GM18870 (cell line): ENCODE results near the gene TNFAIP8L1.
"Not testable (repeated sequence)": the region's sequence is repeated elsewhere in the genome, so short reads cannot be mapped to it uniquely, and the experiment has no call there.

Experiments
- ATAC-seq: cut with Tn5 transposase; IDR thresholded peaks from one replicate; pipeline ENCODE4 v1.9.1; 2021; ENCODE audit warnings: moderate library complexity; ENCODE audit not compliant: unreplicated experiment

TNFAIP8L1 gene

DNA sequence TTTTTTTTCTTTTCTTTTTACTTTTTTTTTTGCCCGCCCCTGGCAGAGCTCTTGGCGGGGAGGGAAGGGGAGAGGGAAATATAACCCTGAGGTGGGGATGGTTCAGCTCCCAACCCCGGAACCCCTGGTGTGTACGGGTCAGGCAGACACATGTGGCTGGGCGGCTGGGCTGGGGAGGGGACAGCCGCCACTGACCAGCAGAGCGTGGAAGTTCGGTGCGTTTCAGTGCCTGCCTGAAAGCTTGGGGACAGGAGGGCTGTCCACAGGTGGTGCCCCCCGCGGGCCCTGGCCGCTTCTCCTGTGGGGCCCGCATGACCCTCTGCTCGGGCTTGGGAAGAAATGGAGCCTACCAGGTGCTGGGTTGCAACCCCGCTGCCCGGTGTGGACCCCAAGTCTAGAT, 36.0 kb downstream of the TNFAIP8L1 start:
- ATAC-seq: no peak

DNA sequence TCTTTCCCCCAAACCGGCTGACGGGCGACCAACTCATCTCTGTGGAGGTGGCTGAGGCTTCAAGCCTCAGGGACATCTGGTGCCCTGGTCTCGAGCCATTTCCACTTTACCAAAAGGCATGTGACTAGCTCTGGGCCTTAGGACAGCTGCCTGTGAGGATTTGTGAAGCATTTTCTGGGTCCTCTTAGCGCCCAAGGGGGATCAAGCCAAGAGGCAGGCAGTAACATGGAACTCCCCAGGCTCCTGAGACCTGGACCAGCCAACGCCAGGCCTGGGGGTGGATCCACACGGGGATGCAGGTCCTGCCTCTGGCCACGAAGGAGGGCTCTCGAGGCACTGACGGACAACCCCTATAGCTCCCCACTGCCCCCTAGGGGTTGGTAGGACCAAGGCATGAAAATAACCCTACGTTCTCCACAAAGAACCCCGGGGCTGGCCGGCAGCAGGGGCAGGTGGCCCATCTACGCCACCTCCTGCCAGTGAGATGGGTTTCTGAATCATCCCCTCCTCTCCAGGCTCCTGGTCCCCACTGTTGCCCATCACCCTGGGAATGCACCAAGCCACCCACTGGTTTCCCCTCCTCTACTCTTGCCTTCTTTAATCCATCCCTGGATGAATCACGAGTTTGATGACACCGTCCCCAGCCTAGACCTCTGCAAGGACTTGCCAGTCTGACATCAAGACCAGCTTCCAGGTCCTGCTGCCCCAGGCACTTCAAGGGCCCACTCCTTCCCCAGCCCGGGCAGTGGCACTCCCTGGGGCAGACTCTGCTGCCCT, 37.8 kb downstream of the TNFAIP8L1 start:
- ATAC-seq: no peak

GRCh38 chr19:4678881-4679790, 39.8 kb downstream of the TNFAIP8L1 start:
- ATAC-seq: no peak

DNA sequence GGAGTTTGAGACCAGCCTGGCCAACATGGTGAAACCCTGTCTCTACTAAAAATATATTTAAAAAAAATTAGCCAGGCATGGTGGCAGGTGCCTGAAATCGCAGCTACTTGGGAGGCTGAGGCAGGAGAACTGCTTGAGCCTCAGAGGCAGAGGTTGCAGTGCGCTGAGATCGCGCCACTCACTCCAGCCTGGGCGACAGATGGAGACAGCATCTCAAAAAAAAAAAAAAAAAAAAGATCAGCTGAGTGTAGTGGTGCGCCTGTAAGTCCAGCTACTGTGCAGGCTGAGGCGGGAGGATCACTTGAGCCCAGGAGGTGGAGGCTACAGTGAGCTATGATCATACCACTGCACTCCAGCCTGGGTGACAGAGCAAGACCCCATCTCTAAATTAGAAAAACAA, 40.7 kb downstream of the TNFAIP8L1 start:
- ATAC-seq: not testable (repeated sequence)

DNA sequence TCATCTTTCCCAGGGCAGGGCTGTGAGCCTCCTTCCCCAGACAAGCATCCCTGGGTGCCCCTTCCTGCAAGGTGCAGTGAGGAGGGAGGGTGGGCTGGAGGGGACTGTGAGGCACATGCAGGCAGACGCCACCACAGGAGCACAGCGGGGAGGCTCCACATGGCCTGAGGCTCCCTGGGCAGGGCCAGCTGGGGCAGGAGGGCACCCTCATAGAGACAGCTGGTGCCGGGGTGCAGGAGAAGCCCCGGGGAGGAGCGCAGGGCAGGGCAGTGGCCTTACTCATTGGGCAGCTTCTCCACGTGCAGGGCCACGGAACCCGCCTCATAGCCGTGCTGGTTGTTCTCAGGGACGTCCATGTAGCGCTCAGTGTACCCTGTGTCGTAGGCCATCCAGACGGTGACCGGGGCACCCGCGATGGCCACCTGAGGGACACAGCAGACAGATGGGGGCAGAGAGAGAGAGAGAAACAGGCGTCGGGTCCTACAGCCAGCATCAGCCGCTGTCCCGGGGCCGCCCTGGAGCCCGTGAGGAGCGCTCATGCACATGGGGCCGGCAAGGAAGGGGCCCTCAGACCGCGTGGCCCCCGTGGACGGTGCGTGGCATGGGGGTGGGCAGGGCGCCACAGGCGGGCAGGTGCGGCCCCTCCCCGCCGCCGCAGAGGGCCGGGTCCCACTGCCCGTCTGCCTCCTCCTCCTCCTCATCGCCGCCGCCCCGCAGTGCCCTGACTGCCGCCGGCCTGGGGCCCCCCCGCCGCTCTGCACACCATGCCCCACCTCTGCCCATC, 43.3 kb downstream of the TNFAIP8L1 start:
- ATAC-seq: no peak

DNA sequence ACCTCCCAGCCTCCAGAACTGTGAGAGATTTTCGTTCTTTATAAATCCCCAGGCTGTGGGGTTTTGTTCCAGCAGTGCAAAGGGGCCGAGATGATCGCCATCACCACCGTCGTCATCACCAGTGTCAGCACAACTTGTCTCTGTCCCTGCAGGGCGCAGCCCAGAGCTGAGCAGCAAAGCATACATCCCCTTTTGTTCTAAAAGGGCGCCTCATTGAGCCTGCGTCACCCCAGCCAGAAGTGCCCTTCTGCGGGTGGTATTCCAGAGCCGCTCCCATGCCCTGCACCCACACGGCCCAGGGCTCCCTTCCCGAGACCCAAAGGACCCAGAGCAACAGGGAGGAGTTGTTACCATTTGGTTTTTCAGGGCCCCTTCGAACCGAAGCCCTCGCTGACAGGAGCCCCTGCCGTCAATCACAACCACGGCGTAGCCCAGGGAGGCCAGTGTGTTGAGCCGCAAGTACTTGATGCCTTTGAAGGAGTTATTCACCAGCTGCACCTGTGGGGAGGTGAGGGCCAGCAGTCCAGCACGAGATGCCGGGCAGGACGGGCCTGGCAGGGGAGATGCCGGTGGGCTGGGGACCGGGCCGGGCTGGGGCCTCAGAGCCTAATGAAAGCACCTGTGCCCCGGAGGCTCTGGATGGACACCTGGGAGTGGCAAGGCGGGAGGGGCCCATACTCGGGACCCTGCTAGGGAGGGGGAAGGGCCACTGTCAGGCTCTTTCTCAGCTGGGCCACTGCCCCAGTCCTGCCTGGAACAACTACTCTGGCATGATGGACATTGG, 45.2 kb downstream of the TNFAIP8L1 start:
- no peak for ATAC-seq

DNA sequence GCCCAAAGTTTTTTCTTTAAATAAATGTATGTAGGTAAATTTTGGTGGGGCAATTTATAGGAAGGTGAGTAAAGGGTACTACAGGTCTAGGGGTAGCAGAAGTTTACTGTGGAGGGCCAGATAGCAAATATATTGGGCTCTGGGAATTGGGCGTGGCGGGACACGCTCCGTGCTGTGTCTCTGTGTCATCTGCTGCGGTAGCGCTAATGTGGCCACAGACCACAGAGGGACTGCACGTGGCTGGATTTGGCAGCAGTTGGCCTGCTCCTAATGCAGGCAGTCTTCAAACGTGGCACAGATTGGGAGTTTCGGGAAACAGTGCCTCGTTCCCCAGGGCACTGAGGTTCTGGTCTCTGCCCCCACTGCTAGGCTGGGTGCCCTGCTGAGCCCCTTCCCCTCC, 47.4 kb downstream of the TNFAIP8L1 start:
- no peak for ATAC-seq

GRCh38 chr19:4687396-4687795, 48.1 kb downstream of the TNFAIP8L1 start:
- ATAC-seq: no peak

- no peak for ATAC-seq
Observed at GRCh38 chr19:4688587-4688986, 49.3 kb downstream of the TNFAIP8L1 start.

DNA sequence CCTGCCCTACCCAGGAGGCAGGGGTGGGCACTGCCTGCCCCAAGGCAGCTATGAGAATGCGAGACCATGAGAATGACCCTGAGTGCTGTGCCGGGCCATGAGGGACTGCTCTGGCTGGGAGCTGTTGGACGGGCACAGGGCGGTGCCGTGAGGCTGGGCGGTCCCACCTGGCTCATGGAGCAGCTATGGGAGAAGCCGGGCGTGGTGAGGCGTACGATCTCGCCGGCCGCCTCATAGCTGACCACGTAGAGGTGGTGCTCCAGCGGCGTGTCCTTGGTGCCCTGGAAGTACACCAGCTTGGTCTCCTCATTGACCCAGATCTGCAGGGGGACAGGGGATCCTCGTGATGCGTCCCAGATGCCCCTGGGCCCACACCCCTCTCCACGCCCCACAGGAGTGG, 50.1 kb downstream of the TNFAIP8L1 start:
- ATAC-seq: no peak

DNA sequence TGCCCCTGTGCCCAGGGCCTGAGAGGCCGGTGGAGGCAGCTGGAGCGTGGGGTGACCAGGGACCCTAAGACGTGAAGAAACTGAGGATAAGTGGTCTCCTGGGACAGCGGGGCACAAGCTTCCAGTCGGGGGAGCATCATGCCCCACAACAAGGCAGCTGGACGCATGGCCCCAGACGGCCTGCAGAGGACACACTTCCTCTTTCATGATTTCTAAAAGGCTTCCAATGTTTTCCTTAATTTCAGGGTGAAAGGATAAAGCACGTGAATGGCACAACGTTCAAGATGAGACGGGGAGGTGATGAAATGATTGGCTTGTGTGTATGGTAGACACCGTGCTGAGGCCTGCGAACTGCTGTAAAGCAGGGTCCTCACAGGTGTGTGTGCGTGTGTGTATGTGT, 51.0 kb downstream of the TNFAIP8L1 start:
- no peak for ATAC-seq

DNA sequence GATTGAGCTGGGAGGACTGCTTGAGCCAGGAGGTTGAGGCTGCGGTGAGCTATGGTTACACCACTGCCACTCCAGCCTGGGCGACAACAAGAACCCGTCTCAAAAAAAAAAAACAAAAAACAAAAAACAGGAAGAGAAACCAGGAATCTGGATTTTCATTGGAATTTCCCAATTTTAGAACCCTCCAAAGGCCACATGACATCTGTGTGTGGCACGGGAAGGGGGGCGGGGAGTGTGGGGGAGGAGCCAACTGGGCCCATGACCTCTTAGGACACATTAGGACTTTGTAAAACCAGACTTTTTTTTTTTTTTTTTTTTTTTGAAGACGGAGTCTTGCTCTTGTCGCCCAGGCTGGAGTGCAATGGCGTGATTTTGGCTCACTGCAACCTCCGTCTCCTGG, 52.1 kb downstream of the TNFAIP8L1 start:
- no peak for ATAC-seq

DNA sequence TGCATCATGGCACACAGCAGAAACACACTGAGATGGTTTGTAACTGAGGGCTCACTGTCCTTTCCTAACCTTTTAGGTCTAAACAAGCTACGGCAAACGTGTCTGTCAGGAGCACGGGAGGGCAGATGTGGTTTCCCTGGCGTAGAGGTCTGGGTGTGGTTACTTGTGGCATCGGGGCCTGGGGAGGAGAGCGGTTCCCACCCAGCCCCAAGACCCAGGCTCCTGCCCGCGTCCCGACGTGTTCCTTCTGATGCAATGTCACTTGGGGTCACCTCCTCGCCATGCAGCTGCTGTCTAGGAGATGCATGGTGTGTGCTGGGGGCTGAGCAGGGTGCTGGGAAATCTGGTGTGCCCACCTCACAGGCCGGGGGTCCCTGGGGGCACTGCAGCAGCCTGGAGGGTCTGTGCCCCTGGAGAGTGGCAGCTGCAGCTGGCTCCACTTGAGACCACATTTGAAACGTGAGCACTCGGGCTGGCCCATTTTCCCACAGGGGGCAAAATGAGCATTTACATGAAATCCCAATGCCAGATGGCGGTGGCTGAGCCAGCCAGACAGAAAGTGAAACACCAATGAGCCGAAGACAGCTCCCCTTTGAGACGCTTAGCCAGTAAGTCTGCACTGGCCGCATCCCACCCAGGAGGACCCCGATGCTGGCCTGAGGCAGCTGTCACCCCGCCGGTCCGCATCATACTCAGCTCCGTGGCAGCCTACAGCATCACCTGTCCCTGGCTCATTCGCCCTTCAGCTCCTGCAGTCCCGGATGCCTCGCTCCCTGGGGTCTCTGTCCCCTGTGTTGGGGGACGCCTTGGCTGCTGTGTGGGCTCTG, 53.1 kb downstream of the TNFAIP8L1 start:
- ATAC-seq: no peak

- no peak for ATAC-seq
Observed at GRCh38 chr19:4693078-4693350, 53.7 kb downstream of the TNFAIP8L1 start.

DNA sequence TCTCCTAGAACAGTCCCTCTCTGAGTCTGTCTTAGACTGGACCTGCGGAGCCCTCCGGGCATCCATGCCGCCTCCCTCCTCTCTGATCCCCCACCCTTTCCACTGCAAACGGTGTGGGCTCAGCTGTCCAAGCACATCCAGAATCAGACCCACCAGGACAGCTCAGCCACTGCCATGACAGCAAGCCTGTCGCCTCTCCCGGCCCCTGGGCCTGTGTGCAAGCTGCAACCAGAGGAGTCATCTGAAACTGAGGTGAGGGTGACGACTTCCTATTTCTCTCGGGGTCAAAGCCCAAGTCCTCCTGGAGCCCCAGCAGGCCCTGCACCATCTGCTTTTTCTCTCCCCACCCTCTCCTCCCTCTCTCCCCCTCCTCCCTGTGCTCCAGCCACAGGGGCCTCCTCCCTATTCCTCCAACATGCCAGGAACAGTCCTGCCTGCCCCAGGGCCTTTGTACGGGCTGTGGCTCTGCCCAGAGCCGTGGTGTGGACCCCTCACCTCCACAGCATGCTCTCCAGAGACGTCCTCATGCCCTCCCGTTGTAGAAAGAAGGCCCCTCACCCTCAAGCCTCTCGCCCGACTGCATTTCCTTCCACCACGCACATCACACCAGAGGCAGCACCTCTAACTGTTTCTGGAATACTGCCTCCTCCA, 54.3 kb downstream of the TNFAIP8L1 start:
- no peak for ATAC-seq

DNA sequence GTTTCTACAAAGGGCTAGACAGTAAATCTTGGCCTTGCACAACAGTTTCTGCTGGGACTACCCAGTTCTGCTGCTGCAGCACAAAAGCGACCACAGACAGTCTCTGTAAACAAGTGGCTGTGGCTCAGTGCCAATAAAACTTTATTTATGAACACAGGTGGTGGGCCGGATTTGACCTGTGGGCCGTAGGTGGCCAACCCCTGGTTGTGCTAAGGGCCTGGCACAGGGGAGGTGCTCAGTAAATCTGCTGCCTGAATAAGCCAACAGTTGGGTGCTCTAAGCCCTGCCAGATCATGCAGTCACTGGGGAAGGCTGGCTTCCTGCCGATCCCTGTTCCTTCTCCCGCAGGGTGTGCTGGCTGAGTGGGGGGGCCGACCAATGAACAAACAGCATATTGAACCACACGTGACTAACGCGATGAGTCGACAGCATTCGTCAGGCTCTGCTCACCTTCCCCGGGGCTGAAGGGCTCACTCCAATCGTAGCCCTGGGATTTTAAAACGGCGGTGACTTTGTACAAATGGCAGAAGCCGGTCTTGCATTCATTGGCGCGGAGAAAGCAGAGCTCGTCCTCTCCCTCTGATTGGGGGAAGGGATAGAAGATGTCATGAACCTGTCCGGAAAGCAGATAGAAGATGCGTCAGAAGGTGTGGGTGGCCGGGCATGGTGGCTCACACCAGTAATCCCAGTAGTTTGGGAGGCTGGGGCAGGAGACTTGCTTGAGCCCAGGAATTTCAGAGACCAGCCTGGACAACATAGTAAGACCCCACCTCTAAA, 55.1 kb downstream of the TNFAIP8L1 start:
- ATAC-seq: no peak

DNA sequence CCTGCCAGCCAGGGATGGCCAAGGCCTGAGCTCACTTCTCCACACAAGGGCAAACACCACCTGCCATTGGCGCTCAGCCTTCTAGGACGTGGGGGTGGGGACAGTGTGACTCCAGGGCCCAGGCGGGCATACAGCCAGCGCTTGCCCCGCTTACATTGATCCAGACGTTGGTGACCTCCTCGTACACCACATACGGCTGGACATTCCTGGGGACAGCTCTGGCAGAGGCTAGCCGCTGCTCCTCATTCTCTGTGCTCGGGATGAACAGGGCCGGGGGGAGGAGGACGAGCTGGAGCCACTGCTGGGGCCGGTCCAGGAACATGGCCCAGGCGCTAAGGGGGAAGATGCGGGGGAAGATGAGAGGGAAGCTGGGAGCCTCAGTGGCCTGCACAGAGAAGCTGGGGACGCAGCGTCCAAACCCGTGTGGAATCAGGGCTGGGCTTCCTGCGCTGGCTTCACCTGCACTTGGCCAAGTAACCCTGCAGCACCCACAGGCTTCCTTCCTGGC, 56.0 kb downstream of the TNFAIP8L1 start:
- ATAC-seq: no peak

DNA sequence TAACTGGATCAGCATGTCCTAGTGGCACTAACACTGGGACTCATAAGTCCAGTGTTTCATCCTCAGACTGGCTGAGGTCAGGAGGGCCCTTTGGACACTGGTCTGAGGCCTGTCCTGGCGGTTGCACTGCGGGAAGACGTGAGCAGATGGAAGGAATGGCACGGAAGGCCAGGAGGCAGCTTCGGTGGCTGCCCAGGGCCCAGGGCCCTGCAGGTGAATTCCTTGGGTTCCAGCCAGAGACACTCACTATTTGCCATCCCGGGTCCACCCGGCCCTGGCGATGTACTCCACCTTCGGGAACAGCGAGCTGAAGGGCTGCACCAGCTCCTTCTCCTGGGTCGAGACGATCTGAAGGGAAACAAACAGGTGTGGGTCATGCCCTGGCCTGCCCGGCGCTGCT, 58.0 kb downstream of the TNFAIP8L1 start:
- ATAC-seq: no peak
